H1 (cell line): Measurements from ENCODE around the gene RING1. TPM values are rescaled to one million over a fixed set of nuclear protein-coding genes. Genes with fewer than 3 reads are reported as not detected.

Experiments
- CEBPB ChIP-seq: IDR thresholded peaks from 2 replicates; pipeline ENCODE4 v1.6.1; 2012; ENCODE audit warnings: low read depth, low read length
- RNF2 ChIP-seq: fragments of 200-900, 300-1000 bp; sonication (generic); IDR thresholded peaks from 2 replicates; pipeline ENCODE4 v1.7.1; 2016; ENCODE audit warnings: borderline replicate concordance, low read depth, mild to moderate bottlenecking, antibody characterized with exemption, low read length; ENCODE audit not compliant: poor library complexity, severe bottlenecking; ENCODE audit errors: missing control alignments
- polyA plus RNA-seq, 7 experiments: library from polyadenylated mRNA; depleted of rRNA in 3 of 7; stranded (reverse) in 5 of 7; unstranded in 2 of 7; fragments of >200 nt in 5 of 7; fragments of 200-250 nt in 2 of 7; gene quantifications; 1 replicate in 5 of 7; 2 replicates in 1 of 7; 4 replicates in 1 of 7; pipeline versions ENCODE4 v1.2.1 to v1.2.3, GENCODE V29; 2011 to 2013; ENCODE audit warnings: missing spikeins in 2 of 7, mixed read lengths in 2 of 7
- total RNA-seq: library from RNA; stranded (reverse); fragmentation: NEBNext Ultra II Directional; extraction: Animal tissue kit (Norgen Biotek cat#: 25700); gene quantifications from 2 replicates; pipeline ENCODE4 v1.2.1, GENCODE V29; 2021
- TF ChIP-seq, protein P1 (sequence below): IDR thresholded peaks from 2 replicates; pipeline ENCODE4 v1.6.1; 2012; ENCODE audit warnings: inconsistent platforms

Gene RING1
- total and polyA plus RNA-seq, 2 of the 8 experiments (the other 6 are each of a cell fraction or from before 2014, with no cell fraction given), result 16.4 to 26.0 TPM

DNA sequence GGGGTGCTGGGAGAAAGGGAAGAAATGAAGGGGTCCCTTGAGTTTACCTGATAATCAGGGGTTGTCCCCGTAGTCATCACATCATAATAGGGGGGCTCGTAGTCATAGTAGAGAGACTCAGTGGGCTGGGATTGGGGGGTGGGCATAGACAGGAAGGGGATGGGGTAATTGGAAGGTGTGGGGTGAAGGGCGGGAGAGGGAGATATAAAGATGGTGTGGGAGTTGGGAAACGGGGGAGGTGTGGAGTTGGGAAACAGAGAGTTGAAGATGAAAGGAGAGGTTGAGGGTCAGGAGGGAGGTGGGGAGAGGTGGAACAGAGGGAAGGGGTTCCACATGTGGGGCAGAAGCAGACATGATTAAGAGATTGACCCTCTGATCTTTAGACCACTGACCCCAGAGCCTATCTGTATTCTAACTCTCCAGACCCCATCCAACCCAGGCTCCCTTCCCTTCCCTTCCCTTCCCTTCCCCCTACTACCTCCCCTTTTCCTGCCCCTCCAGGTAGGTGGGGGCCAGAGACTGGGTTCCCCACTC is 22.6 kb upstream of the RING1 start (continued):
- TF ChIP-seq, protein P1, sequence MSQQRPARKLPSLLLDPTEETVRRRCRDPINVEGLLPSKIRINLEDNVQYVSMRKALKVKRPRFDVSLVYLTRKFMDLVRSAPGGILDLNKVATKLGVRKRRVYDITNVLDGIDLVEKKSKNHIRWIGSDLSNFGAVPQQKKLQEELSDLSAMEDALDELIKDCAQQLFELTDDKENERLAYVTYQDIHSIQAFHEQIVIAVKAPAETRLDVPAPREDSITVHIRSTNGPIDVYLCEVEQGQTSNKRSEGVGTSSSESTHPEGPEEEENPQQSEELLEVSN, result no peak
- TF ChIP-seq RNF2, result no peak
- no peak for TF ChIP-seq CEBPB
